Raji (cell line): Measurements from ENCODE around the gene MAP7.

Experiments used
- POLR2A ChIP-seq: IDR thresholded peaks from 2 replicates; pipeline ENCODE4 v1.6.1; 2011; ENCODE audit warnings: low read depth, low read length, control low read depth; ENCODE audit not compliant: insufficient read depth

The MAP7 gene

DNA sequence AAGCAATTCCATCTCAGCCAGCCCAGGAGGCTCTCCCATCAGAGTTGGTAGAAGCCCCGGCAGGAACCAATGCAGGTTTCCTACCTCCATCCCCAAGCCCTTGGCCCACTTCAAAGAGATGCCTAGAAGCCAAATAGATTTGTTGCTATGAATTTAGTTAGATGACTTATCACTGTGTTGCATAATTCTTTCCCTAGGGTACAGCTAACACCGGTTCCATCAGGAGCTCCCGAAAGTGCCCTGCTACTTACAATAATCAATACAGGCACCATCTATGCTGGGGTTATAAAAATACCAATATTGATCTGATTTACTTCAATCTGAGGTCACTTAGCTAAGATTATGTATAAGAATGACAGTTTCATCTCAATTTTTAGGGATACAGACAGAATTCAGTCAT lies 113.0 kb downstream of the MAP7 start:
- no peak for TF ChIP-seq POLR2A

DNA sequence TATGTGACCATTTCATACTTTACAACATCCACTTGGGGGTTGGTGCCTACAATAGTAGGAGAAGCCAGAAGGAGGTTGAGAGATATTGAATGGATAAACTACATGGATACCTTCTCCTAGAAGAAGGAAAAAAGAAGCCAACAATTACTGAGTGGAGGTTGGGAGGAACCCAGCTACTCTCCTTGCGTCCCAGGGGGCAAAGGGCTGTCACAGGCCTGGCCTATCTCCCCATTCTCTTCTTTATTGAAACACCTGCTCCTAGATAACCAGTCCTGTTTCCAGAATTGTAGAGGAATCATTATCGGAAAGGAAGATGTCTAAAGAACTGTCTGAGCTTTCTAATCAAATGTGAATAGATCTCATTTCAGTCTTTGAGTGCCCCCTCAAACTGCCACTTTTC lies 115.1 kb downstream of the MAP7 start:
- no peak for TF ChIP-seq POLR2A

DNA sequence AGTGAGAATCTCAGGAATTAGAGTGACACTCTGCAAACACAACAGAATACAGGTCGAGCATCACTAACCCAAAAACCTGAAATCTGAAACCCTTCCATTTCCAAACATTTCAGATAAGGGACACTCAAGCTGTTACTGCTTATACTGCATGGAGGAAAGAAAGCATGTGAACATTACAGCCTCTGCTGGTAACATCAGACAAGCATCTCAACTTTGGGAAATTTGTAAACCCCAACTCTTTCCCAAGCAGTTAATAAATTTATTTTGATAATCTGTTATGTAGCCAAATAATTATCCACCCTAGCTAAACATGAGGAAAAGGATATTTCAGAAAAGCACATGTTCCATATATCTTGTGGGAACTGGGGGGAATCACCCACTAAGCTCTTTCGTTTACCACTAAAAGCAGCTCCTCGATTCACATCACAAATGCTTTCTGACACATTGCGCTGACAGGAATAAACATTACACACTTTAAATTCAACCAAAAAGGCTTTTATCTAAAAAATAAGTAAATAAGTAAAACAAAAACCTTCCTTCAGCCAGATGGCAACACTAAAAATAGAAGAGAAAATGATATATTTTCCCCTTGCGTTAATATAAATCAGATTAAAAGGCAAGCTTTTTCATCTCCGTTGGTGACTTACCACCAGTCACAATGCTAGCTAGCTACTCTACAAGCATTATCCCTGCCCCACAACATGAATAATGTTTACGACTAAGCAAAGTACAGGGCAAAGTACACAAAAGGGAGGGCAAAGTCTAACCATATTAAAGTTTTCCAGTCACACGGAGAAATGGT lies 120.8 kb downstream of the MAP7 start:
- TF ChIP-seq POLR2A: no peak

DNA sequence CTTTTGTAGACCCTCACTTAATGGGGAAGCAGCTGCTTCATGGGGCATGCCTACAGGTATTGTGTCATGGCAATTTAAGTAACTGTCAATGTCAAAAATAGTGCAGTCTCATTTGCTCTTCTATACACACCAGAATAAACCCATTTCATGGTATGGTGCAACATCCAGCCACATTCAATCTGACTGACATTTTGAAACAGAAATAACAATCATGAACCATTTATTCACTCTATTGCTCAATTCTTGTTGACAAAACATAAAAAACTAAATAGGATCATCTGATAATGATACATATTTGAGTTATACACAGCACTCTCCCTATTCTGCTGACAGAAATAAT lies 122.9 kb downstream of the MAP7 start:
- no peak for TF ChIP-seq POLR2A

DNA sequence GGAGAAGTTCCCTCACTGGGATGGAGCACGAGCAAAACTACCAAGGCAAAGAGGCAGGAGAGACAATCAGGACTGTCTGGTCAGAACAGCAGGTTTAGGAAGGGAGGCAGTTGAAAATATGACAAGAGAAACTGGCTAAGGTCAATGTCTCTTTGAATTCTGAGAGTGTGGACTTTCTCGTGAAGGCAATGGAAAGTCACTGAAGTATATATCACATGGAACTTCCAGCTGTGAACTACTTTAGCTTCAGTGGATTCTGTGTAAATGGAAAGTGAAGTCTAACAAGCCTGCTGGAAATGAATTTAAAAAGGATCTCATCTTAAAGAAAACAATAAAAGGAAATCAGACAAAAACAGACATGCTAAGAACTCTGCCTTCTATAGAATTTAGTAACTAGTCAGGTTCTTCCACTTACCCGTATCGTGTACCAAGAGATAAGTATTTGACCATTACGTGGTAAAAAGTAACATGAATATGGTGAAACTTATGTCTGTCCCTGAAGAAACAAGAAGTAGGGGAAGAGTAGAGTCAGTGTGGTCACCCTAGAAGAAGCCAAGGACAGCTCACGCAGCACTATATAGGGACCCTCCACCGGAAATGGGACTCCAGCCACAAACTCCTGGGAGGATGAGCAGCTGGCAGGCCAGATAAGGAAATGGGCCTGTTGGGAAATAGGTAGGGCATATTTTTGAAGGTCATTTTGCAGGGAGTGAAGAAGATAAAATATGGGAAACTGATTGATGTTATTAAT lies 123.4 kb downstream of the MAP7 start:
- TF ChIP-seq POLR2A: no peak

DNA sequence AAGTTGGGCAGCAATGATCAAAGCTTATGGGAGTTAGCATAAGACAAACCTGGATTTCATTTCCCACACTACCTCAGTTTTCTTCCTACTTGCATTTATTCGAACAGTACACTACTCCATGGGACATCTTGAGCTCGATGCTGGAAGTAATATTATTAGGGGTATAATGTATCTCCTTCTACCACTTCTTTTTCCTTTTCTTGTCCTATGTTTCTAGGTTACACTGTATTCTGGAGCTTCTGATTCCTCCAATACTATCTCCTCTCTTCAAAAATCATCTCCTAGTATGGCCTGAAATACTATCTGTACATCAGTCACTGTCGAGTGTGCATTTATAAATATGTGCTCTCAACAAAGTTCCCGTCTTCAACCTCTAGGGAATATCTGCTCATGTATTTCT lies 124.4 kb downstream of the MAP7 start:
- no peak for TF ChIP-seq POLR2A

DNA sequence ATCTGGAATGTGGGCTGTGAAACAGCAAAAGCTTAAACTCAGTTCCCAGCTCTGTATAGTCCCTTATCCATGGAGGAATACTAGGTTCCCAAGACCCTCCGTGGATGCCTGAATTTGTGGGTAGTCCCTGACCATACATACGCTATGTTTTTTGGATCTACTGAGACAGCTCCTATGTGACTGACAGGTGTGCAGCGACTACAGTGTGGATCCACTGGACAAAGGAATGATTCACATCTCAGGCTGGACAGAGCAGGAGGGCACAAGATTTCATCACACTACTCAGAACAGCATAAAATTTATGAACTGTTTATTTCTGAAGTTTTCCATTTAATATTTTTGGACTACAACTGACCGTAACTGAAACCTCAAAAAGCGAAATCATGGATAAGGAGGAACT lies 125.3 kb downstream of the MAP7 start:
- TF ChIP-seq POLR2A: no peak

DNA sequence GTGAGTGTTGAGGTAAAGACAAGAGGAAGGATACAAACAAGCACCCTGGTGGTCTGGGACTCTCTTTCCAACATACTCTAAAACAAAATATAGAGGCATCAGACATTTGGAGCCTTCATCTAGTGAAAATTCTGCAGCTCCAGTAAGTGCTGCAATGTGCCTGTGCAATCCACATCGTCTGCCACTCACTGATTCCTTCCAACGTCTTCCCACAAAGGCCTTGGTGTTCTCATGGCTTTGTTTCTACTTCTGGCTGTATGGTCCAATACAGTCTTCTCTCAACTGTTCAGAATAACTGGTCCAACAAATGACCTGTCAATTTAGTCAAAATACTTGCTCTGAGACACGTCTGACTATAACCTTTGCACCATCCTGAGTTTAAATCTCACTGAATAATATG lies 125.8 kb downstream of the MAP7 start:
- no peak for TF ChIP-seq POLR2A

DNA sequence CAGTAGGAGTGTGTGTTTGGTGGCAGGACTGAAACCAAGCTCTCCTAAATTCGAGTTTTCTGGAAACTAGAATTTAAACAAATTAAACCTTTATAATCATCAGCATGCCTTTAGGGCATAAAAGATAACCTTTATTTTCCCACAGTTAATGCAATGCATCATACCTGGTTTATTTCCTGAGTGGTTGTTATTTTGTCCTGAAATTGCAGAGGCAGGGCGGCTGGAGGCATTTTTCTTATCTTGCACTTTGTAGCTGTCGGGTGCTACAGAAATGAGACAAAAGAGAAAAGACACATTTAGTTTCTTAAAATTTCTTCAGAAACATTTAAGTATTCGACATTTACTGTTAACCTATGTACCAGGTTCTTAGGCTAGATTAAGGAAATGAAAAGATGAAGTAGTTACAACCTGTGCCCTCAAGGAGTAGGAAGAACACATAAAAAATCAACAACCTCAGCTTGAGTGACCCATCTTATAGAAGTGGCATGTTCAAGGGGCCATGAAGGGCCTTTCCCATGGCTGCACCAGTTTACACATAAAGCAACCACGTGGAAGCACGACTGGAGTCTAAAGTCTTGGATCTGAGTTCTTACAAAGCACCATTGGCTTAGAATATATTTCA lies 128.6 kb downstream of the MAP7 start:
- no peak for TF ChIP-seq POLR2A

DNA sequence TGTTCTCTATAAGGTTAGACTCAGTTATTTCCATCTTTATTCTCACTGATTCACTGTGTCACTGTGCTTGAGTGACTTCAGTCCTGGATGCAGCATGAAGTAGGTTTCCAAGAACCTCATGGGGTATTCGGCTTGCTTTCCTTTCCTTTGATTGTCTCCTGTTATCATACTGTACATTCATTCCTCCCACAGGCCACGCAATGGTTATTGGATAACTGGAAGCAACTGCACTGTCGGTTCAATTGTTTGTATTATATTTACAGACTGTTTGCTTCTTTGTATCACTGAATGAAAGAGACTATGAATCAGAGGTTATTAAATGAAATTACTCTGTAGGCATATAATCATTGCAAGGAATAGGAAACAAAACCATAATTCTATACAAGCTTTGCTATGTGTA lies 129.4 kb downstream of the MAP7 start:
- TF ChIP-seq POLR2A: no peak

DNA sequence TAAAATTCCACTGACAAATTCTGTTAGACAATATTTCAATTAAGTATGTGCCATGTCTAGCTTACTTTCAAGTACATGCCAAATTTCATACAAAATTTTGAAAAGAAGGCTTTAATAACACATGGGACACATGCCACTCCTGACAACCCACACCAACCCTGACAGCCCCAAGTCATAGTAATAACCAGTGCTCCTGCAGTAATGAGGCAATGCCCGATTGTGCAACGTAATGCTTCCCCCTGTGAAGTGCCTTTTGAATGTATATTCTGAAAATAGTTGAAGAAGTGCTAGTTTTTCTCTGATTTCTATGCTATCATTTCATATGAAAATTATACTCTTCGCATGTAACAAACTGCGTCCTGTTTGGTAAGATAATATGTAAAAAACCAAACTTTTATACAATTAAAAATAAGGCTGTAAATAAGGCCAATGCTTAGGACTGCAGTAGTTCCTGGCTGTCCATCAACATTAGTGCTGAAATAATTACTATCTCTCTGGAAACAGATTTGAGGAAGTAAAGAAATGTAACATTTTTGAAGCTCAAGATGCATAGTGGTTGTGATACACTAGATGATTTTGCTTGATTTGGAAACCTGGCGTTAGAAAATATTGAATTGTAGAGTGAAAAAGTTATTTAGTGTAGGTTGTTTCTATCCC lies 134.7 kb downstream of the MAP7 start:
- TF ChIP-seq POLR2A: no peak

DNA sequence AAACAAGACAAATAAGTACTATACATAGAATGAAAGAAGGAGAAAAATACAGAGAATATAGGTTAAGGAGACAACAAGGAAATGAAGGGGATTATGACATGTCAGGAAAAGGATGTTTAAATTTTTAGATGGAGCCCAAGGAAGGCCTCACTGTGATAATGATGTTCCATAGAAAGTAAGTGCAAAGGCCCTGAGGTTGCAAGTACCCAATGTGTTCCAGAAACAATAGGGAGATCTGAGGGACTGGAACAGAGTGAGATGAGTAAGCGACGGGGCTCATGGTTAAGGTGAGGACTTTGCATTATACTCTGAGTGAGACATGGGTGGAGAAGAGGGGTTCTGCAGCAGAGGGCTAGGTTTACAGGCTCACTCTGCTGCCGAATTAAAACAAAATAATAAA lies 137.8 kb downstream of the MAP7 start:
- no peak for TF ChIP-seq POLR2A

DNA sequence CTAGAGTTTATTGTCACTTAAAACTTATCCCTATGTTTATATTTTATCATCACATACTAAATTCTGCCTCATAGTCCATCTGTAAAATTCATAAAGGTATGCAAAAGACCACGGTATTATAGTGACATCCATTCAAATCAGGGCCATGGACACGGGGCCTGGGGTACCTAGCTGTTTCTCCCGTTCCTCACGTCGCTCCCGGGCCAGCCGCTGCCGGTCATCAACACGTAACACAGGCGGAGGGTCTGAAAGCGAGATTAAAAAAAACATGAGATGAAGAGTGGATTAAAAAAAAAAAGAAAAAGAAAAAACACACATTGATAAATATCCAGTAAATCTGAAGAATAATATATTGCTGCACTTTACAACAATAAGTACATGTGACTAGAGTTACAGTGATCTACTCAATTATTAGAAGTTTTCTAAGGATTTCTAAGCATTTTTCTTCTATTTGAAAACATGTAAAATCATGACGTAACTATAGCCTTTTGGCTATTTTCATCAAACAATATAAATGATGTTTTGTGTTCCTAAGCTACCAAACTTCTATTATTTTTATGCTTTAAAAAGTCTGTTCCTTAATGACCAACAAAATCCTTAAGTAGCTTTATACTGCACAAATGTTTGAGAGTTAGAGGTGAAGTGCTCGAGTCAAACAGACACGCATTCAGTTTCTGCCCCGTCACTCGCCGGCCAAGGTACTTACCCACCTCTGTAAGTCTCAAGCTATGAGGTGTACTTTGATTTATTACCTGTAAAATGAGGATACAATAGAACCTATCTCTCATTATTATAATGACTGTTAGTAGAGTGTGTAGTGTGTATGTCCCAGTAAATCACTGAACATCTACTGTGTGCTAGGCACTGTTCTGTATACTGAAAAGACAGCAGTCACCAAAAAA lies 138.5 kb downstream of the MAP7 start:
- TF ChIP-seq POLR2A: no peak

DNA sequence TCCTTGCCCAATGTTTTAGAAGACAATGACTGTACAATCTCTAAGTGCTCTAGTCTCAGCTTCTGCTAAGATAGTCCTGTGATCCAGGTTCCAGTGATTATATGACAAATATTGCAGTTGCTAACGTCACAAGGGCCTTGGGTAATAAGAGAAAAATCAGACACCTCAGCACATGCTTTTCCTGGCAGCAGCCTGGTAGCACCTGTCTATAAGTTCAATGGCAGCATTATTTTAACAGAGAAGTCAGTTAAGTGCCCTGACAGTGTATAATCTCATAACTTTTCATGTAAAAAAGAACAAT lies 139.2 kb downstream of the MAP7 start:
- TF ChIP-seq POLR2A: no peak
